BLaER1 (cell line): ENCODE data around the gene ARHGAP8.

ENCODE experiments used
- H3K27ac ChIP-seq: shearing (Covaris generic); formaldehyde crosslinking; 2 replicates; pipeline ENCODE4 v1.8.1; 2022
- H3K27me3 ChIP-seq: shearing (Covaris generic); formaldehyde crosslinking; 2 replicates; pipeline ENCODE4 v1.8.1; 2022
- H3K36me3 ChIP-seq: shearing (Covaris generic); formaldehyde crosslinking; 2 replicates; pipeline ENCODE4 v1.8.1; 2022
- H3K4me1 ChIP-seq: shearing (Covaris generic); formaldehyde crosslinking; 2 replicates; pipeline ENCODE4 v1.8.1; 2022
- H3K4me2 ChIP-seq: shearing (Covaris generic); formaldehyde crosslinking; 2 replicates; pipeline ENCODE4 v1.8.1; 2022
- H3K4me3 ChIP-seq: shearing (Covaris generic); formaldehyde crosslinking; 2 replicates; pipeline ENCODE4 v1.8.1; 2022
- H3K9ac ChIP-seq: shearing (Covaris generic); formaldehyde crosslinking; 2 replicates; pipeline ENCODE4 v1.8.1; 2022
- H3K9me3 ChIP-seq: shearing (Covaris generic); formaldehyde crosslinking; 2 replicates; pipeline ENCODE4 v1.8.1; 2022
- H4K20me1 ChIP-seq: shearing (Covaris generic); formaldehyde crosslinking; 2 replicates; pipeline ENCODE4 v1.8.1; 2022
- Cebpa-rat ChIP-seq: shearing (Covaris generic); IDR thresholded peaks from 2 replicates; pipeline ENCODE4 v1.8.1; 2022

ARHGAP8 gene

DNA sequence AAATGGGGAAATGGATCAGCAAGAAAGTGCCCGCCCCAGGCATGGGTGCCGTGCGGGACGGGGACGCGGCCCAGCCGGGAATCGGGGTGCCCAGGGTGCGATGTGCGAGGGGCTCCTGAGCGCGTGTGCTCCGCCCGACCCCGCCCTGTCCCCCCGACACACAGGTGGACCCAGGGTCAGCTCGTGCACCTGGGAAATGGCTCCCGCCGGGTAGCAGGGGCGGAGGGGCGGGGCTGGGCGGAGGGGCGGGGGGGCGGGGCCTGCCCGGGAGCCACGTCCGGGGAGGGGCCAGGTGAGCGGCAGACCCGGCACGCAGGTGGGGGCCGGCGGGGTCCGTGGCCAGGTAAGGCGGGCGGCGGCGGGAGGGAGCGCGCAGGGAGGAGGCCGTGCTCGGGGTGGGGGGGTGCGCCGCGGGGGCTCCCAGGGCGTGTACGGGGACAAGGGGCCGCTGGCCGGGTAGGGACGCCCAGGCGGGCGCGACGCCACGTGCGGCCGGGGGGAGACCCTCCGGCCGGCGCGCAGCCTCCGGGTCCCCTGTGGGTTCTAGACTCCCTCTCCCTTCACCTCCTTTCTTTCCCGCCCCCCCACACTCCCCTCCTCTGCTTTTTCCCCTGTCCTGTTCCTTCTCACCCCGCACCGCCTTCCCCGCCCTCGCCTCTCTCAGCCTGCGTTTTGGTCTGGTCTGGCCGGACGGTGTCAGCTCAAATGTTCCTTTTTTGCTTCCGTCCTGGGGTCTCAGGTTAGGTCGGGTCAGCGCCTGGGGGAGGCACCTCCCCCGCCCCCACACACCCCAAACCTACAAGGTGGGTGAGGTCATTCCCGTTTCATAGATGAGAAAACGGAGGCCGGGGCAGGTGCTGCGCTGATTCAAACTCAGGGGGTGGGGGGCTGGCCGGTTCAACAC lies at the start of gene ARHGAP8:
ARHGAP8 (plus strand) TSS at position 291 of the 904 bp plus-strand sequence. CDS start 33,953 bp downstream, outside the sequence.
- Histone ChIP-seq H3K27ac (no peak within 1 kb of the TSS), H3K9me3 (peaks cover 9% of the 10 kb centered on the region), H3K36me3 (no peaks in the 10 kb centered on the region), H3K9ac (no peak within 1 kb of the TSS), H4K20me1 (peaks cover 15% of the 10 kb centered on the region; the same call in 1 of the 2 replicates), H3K4me2 (peak within 1 kb of the TSS; percentile 47), H3K27me3 (peaks cover 55% of the 10 kb centered on the region), H3K4me1 (0 out of 2 replicates have a peak, but pooled peaks cover 4% of the 10 kb centered on the region), H3K4me3 (peak within 1 kb of the TSS; percentile 47; the same call in 1 of the 2 replicates)
- TF ChIP-seq Cebpa-rat: no peak

DNA sequence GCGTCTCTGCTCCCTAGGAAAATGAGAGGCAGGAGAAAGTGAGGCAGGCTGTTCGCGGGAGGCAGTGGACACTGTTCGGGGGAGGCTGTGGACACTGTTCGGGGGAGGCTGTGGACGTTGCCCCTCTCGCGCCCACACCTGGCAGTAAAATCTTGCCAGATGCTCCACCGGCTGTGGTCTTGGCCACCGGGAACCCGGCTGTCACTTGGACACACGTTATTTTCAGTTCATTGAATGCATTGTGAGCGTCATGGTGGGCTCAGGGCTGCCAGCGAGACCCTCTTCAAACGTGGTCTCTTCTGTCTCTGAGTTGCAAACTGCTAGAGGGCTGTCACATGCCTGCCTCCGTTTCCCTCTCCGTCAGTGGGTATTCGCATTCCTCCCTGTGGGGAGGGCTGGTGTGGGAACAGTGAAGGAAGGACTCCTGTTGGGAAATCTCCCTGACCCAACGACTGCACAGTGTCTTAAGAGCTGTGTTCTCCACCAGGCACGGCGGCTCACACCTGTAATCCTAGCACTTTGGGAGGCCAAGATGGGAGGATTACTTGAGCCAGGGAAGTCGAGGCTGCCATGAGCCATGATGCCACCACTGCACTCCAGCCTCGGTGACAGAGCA lies 49.0 kb upstream of the ARHGAP8 start:
- H4K20me1 ChIP-seq: peaks cover 58% of the 10 kb centered on the region
- H3K9ac ChIP-seq: peak overlapping the region; percentile 91
- H3K27me3 ChIP-seq: no peaks in the 10 kb centered on the region
- H3K4me2 ChIP-seq: peak overlapping the region; percentile 98
- peaks cover 22% of the 10 kb centered on the region; the same call in 1 of the 2 replicates for H3K36me3 ChIP-seq
- H3K9me3 ChIP-seq: no peaks in the 10 kb centered on the region
- peak overlapping the region; percentile 89 for H3K27ac ChIP-seq
- peak overlapping the region; percentile 100 for H3K4me3 ChIP-seq
- no peak for TF ChIP-seq Cebpa-rat
- H3K4me1 ChIP-seq: peaks cover 89% of the 10 kb centered on the region

DNA sequence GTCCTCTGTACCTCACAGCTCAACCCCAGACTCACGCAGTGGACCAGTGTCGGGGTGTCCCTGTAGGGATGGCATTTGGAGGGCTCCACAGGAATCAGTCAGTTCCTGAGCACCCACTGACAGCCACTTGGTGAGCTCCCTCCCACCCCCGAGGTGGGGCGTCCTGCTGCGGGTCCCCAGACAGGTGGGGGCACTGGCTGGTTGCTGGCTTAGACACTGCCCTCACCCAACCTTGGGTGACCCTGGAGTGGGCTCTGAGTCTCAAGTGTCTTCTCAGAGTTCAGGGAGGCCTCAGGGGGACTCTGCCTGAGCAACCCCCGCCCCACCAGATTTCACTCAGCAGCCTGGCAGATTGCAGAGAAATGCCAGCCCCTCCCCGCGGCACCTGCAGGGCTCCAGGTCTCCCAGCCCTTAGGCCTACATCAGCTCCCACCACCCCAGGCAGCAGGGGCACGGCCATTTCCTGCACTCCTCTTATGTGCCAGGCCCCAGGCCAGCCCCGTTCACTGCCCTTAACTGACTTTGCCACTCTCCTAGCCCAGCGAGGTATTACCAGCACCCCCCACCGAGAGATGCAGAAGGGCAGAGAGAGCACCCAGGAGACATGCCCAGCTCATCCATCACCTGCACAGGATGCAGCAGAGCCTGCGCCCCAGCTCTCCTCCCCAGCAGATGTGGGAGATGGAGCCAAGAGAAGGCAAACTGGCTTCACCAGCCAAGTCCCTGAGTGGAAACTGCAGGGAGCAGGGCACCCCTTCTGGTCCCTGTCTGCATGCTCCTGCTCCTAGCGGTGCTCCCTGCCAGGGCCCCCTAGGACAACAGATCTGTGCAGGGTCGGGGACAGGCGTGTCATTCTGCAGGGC lies 48.0 kb upstream of the ARHGAP8 start:
- TF ChIP-seq Cebpa-rat: no peak
- peak overlapping the region; percentile 89 for H3K27ac ChIP-seq
- H3K36me3 ChIP-seq: peaks cover 24% of the 10 kb centered on the region; the same call in 1 of the 2 replicates
- peaks cover 89% of the 10 kb centered on the region for H3K4me1 ChIP-seq
- no peaks in the 10 kb centered on the region for H3K27me3 ChIP-seq
- peak overlapping the region; percentile 98 for H3K4me2 ChIP-seq
- peak overlapping the region; percentile 91 for H3K9ac ChIP-seq
- no peaks in the 10 kb centered on the region for H3K9me3 ChIP-seq
- peaks cover 58% of the 10 kb centered on the region for H4K20me1 ChIP-seq
- peak overlapping the region; percentile 100 for H3K4me3 ChIP-seq

DNA sequence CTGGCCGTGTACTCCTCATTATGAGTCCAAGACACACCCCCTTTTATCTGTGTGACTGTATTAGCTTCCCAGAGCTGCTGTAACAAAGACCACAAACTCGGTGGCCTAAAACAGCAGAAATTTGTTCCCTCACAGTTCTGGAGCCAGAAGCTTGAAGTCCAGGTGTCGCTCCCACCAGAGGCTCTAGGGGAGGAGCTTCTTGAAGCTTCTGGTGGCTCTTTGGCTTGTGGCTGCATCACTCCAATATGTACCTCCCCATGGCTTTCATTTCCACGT lies 47.4 kb upstream of the ARHGAP8 start:
- Histone ChIP-seq H4K20me1 (peaks cover 58% of the 10 kb centered on the region), H3K4me2 (peak overlapping the region; percentile 98), H3K9ac (peak overlapping the region; percentile 91; the same call in 1 of the 2 replicates), H3K4me3 (peak overlapping the region; percentile 100), H3K27me3 (no peaks in the 10 kb centered on the region), H3K27ac (0 out of 2 replicates have a peak overlapping the region, but pooled peaks have one; percentile 89), H3K4me1 (peaks cover 89% of the 10 kb centered on the region), H3K36me3 (peaks cover 24% of the 10 kb centered on the region; the same call in 1 of the 2 replicates), H3K9me3 (no peaks in the 10 kb centered on the region)
- TF ChIP-seq Cebpa-rat: no peak

GRCh38 chr22:44706488-44706887 lies 45.9 kb upstream of the ARHGAP8 start:
- H3K9me3 ChIP-seq: no peaks in the 10 kb centered on the region
- peak overlapping the region; percentile 79 for H3K27ac ChIP-seq
- H3K4me2 ChIP-seq: peak overlapping the region; percentile 98
- H3K4me3 ChIP-seq: no peak overlapping the region
- H4K20me1 ChIP-seq: peaks cover 61% of the 10 kb centered on the region
- peaks cover 89% of the 10 kb centered on the region for H3K4me1 ChIP-seq
- peaks cover 24% of the 10 kb centered on the region; the same call in 1 of the 2 replicates for H3K36me3 ChIP-seq
- peak overlapping the region; percentile 58; the same call in 1 of the 2 replicates for H3K9ac ChIP-seq
- no peaks in the 10 kb centered on the region for H3K27me3 ChIP-seq
- no peak for TF ChIP-seq Cebpa-rat

DNA sequence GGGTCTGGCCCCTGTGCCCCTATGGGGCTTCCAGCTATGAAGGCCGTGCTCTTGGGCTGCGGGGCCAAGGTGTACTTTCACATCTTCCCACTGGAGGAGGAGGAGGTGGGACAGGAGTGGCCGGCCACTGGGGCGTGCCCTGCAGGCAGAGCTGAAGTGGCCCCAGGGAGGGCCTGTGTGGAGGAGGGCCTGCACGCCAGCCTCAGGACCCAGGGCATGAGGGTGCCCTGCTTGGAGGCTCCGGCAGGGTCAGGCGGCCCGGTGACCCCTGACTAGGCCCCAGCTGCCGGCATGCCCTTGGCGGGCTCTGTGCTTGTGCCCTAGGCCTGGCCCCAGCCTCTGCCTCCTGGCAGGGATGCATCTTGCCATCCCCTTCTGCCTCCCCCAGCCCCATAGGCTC lies 45.2 kb upstream of the ARHGAP8 start:
- Histone ChIP-seq H4K20me1 (peaks cover 62% of the 10 kb centered on the region), H3K27me3 (no peaks in the 10 kb centered on the region), H3K4me1 (peaks cover 93% of the 10 kb centered on the region), H3K27ac (peak overlapping the region; percentile 79), H3K4me2 (peak overlapping the region; percentile 98), H3K4me3 (no peak overlapping the region), H3K9ac (peak overlapping the region; percentile 58), H3K9me3 (no peaks in the 10 kb centered on the region), H3K36me3 (peaks cover 24% of the 10 kb centered on the region; the same call in 1 of the 2 replicates)
- TF ChIP-seq Cebpa-rat: no peak

- peak overlapping the region; percentile 98 for H3K4me2 ChIP-seq
- H3K27ac ChIP-seq: peak overlapping the region; percentile 79
- H3K36me3 ChIP-seq: peaks cover 24% of the 10 kb centered on the region; the same call in 1 of the 2 replicates
- no peak for TF ChIP-seq Cebpa-rat
- H3K4me3 ChIP-seq: no peak overlapping the region
- H3K9ac ChIP-seq: peak overlapping the region; percentile 58
- peaks cover 57% of the 10 kb centered on the region for H4K20me1 ChIP-seq
- H3K27me3 ChIP-seq: no peaks in the 10 kb centered on the region
- peaks cover 99% of the 10 kb centered on the region for H3K4me1 ChIP-seq
- H3K9me3 ChIP-seq: no peaks in the 10 kb centered on the region
These were observed 44.6 kb upstream of the ARHGAP8 start for GRCh38 chr22:44707752-44708151.

DNA sequence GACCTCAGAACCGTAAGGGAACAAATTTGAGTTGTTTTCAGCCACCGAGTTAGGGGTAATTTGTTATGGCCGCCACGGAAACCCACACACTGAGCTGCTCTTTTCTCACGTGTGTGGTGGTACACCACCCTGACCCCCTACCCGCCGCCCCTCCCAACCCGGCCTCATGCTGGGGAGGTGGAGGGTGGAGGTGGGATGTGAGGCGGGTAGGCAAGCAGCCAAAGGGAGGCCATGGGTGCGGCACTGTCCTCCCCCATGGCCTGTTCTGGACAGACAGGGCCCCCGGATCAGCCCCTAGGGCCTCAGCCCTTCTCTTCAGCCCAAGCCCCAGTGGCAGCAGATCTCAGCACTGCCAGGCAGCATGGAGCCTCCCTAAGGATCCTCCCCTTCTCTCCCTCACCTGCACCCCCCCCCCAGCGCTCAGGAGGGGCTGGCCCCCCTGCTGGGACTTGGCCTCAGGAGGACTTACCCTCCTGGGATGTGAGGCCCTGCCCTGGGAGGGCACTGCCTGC lies 42.4 kb upstream of the ARHGAP8 start:
- H3K36me3 ChIP-seq: peaks cover 24% of the 10 kb centered on the region
- peak overlapping the region; percentile 98 for H3K4me2 ChIP-seq
- H3K9me3 ChIP-seq: no peaks in the 10 kb centered on the region
- TF ChIP-seq Cebpa-rat: no peak
- H3K9ac ChIP-seq: peak overlapping the region; percentile 79
- peaks cover 100% of the 10 kb centered on the region for H3K4me1 ChIP-seq
- H3K27me3 ChIP-seq: no peaks in the 10 kb centered on the region
- H4K20me1 ChIP-seq: peaks cover 35% of the 10 kb centered on the region
- peak overlapping the region; percentile 52 for H3K4me3 ChIP-seq
- peak overlapping the region; percentile 94 for H3K27ac ChIP-seq
